ENCODE data around the gene OR13G1.
A peak's percentile ranks its signal among the peaks of the same experiment; 100 is the strongest.
"Not testable (repeated sequence)": the region's sequence is repeated elsewhere in the genome, so short reads cannot be mapped to it uniquely, and the experiment has no call there.

OR13G1 gene, protein sequence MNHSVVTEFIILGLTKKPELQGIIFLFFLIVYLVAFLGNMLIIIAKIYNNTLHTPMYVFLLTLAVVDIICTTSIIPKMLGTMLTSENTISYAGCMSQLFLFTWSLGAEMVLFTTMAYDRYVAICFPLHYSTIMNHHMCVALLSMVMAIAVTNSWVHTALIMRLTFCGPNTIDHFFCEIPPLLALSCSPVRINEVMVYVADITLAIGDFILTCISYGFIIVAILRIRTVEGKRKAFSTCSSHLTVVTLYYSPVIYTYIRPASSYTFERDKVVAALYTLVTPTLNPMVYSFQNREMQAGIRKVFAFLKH

DNA sequence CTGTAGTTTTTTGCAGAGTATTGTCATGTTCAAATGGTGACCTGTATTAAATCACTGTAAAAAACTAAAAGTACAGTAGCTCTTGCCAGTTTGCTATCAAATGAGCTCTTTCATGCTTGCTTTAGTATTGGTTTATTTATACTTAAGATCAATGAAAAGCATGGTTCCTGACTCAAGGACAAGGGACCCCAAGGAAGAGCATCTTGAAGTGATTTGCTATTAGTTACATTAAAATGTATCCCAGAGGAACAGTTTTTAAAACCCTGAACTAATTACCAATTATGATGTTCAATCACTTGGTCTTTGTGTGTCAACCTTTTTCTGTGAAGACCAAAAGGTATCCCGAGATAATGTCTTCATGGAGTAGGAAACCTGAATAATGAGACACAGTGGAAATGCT lies at the start of gene OR13G1:
TSS of gene OR13G1 (minus strand) at position 101 of the 400 bp plus-strand sequence. CDS start 6,698 bp downstream, outside the sequence.
- FAIRE-seq, result no peak

DNA sequence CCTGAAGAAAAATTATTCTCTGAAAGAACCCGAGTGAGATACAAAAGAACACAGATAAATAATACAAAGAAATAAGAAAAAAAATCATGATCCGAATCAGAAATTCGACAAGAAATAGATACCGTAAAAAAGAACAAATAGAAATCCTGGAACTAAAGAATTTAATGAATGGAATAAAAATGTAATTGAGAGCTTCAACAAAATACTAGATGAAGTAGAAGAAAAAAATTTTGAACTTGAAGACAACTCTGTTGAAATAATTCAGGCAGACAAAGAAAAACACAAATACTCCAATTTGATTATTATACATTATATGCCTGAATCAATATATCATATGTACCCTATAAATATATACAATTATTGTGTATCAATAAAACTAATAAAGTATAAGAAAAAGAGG lies 41.7 kb upstream of the OR13G1 start:
- DNase-seq (ENCODE audit: insufficient read length, low spot score) (no peak), FAIRE-seq (no peak)

More for the DNA sequence above, at the start of gene OR13G1:
- no peak for DNase-seq (ENCODE audit: insufficient read length, low spot score)

DNA sequence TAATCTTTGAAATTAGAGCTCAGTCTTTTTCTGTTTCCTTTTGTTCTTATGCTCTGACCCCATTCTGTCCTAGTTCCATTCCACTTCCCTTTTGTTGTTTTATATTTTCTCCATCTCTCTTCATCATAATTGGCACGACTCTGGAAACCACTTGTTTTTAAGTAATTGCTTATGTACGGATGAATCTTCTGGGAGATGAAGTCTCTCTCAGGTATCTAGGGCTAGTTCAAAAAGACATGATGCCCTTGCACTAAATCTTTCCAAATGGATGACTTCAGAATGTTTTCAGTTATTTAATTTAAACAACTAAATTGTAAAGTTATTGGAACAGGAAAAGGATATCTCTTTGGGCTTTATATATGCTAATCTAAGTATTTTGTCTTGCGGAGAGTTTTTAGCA lies 37.0 kb upstream of the OR13G1 start, which contains the start of gene OR6F1:
TSS of gene OR6F1 (minus strand) at position 101 of the 400 bp plus-strand sequence. CDS start 3,891 bp downstream, outside the sequence.
- DNase-seq (ENCODE audit: insufficient read length, low spot score) (no peak), FAIRE-seq (no peak)

DNA sequence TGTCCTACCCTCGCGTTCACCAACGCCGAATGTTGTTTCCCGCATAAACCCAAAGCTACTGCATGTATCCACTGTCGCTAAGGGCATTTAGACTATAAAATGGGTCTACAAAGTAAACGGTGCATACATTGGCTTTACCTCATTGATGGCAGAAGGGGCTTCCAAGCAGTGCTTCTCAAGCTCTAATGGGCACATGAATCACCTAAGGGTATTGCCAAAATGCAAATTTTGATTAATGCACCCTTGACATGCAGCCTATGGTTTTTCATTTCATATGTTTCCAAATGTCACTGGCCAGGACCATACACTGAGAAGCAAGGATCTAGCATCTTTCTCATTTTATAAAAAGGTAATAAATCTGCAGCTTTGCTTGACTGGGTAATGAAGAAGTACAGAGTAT lies 34.2 kb upstream of the OR13G1 start:
- FAIRE-seq (no peak), DNase-seq (ENCODE audit: insufficient read length, low spot score) (no peak)

DNA sequence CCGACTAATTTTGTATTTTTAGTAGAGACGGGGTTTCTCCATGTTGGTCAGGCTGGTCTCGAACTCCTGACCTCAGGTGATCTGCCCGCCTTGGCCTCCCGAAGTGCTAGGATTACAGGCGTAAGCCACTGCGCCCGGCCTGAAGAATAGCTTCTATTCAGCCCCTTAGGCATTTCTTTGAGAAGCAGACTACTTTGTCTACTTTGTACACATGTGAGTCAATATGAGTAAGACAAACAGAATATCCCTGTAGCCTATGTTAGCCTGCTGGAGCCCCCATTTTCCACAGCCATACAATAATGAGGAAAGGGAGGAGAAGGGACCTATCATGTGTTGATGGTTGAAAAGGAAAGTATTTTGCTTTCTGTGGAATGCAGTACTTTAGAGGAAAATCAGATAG lies 31.1 kb upstream of the OR13G1 start:
- not testable (repeated sequence) for DNase-seq (ENCODE audit: insufficient read length, low spot score); FAIRE-seq

DNA sequence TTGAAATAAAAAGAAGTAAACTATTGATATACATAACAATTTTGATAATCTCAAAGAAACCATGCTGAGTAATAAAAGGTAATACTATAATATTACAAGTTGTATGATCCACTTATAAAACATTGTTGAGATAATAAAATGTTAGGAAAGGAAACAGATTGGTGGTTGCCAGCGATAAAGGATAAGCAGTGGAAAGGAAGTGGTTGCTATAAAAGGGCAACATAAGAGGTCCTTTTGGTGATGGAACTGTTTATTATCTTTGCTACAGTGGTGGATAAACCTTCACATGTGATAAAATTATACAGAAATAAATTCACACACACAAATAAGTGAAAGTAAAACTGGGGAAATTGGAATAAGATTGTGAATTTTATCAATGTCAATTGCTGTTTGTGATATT lies 21.8 kb upstream of the OR13G1 start:
- FAIRE-seq, result no peak
- DNase-seq (ENCODE audit: insufficient read length, low spot score), result no peak

DNA sequence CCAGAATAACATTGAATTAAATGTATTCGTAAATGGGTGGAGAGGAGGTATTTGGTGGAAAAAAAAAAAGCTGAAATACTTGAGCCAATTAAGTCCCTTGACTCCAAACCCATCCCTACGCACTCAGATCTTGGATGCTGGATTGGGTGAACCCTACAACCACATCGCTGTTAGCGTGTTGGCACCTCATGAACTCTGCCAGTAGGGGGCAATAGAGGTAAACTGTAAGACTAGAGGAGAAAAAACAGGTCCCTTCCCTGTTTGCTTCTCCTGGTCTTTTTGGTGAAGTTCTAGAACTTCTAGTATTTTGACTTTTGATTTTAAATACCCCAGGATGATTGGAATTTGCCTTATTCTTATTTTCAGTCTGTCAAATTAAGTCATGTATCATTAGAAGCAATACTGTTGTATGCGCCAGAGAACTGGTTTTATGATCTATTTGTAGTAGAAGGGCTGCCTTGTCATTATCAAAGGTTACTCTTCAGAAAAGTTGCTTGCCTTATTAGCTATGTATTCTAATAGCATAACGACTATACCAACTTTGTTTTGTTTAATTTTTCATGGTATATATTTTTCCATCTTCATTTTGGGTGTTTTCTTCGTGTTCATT lies 1.9 kb upstream of the OR13G1 start:
- peak; percentile 81 for FAIRE-seq

DNA sequence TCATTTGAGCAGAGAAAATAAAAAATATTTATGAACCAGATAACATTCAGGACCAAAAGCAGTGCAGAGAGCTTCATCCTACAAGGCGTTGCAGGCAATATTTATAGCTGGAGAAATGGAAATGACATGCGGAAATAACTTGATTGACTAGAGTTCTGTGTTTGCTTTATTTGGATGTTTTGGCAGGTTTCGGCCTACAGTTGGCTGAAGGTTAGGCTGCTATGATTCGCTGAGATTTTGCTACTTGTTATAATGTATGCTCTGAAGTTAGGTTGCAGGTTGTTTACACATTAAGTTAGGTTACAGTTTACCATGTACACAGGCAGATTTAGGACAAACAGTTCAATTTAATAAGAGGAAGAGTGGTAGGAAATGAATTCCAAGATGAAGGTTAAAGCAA lies 632 bp upstream of the OR13G1 start:
- DNase-seq (ENCODE audit: insufficient read length, low spot score), result no peak
- FAIRE-seq, result no peak

More for the DNA sequence above, 1.9 kb upstream of the OR13G1 start:
- peak; percentile 63 for DNase-seq (ENCODE audit: insufficient read length, low spot score)

DNA sequence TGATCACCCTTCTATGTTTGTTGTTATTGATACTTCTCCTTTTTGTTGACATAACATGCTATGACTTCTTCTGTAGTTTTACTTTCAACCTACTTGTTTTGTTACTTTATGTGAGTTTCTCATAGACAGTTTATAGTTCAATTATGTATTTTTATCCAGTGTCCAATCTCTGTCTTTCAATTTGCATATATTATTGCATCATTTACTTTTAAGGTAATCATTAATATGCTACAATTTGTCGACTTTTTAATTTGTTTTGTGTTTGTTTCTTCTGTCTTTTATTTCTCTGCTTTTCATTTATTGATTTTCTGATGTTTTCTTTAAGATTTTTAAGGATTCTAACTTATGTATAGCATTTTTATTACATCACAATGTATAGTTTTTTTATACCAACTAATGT lies 10.3 kb downstream of the OR13G1 start:
- DNase-seq (ENCODE audit: insufficient read length, low spot score), result no peak
- FAIRE-seq, result no peak

DNA sequence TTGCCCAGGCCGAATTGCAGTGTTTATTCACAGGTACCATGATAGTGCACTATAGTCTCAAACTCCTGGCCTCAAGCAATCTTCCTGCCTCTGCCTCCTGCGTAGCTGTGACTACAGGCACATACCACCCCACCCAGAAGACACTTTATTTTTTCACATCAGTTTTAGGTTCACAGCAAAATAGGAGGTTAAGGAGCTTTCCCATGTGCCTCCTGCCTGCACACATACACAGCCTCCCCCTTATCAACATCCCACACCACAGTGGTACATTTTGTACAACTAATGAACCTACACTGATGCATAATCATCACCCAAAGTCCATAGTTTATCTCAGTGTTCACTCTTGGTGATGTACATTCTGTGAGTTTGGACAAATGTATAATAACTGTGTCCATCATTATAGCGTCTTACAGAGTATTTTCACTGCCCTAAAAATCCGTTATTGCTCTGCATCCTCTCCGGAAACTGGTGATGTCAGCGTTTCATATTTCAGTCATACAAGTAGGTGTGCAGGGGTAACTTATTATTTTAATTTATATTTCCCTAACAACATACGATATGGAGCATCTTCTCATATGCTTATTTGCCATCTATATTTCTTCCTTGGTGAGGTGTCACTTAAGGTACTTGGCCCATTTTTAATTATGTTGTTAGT lies 23.2 kb downstream of the OR13G1 start:
- FAIRE-seq, result no peak
- DNase-seq (ENCODE audit: insufficient read length, low spot score), result no peak

DNA sequence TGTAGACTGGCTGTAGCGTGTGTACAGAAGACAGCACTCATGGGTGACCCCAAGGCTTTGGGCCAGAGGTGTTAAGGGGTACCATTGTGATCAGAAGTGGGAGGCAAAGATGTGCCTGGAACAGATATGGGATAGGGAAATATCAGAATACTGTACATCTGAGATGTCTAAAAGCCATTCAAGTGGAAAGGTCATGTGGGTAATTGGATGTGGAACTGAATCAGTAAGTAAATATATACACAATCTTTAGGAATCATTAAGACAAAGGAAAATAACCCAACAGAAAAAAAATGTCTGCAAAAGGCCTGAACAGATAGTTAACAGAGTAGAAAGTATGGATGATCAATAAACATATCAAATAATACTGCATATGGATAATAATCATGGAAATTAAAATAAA lies 26.5 kb downstream of the OR13G1 start:
- FAIRE-seq (no peak), DNase-seq (ENCODE audit: insufficient read length, low spot score) (no peak)

DNA sequence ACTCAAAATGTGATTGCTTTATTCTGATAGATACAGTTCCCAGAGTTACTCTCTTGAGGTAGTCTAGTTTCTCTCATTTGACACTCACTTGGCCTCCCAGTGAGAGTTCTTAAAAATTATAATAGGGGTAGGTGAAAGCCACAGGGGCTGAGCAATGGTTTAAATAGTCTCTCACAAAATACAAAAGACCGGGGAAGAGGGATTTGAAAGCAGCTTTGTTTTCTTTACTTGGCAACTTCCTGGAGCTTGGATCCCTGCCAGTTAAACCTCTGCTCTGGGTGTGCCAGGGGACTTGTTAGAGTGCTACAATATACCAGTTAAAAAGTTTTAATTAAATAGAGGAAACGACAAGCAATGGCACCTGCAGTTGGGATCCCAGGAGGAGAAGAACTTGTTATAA lies 31.7 kb downstream of the OR13G1 start:
- no peak for FAIRE-seq

DNA sequence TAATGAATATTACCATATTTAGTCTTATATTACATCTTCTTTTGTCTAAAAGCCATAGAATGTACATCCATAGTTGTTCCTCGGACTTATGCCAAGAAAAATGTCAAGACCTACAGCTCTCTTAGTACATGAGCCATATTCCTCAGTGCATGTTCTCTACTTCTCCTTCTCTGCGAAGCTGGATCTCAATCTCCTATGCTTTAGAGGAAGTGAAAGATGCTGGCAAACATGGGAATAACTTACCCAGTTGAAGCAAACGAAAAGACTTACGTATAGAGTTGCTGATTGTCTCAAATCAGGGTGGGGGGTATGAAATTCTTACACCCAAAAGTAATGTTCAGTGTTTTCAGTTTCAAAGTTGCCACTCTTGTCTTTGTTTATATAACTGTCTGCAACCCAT lies 32.7 kb downstream of the OR13G1 start:
- no peak for FAIRE-seq

More for the DNA sequence above, 31.7 kb downstream of the OR13G1 start:
- no peak for DNase-seq (ENCODE audit: insufficient read length, low spot score)

DNA sequence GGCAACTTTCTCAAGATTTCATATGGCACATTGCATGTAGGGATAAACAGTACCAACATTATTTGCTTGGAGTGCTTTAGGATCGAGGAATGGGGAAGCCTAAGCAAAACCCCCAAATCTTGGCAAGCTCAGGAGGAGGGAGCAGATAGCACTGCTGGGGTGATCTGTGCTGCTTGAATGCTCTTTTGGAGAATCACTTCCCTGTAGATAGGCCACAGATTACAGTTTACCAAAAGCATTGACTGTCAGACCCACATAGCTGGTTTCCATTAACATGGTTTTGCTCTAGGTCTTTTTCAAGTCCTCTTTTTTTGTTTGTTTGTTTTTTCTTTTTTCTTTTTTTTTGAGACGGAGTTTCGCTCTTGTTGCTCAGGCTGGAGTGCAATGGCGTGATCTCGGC lies 36.8 kb downstream of the OR13G1 start:
- DNase-seq (ENCODE audit: insufficient read length, low spot score) (no peak), FAIRE-seq (no peak)

More for the DNA sequence above, 32.7 kb downstream of the OR13G1 start:
- DNase-seq (ENCODE audit: insufficient read length, low spot score), result no peak

DNA sequence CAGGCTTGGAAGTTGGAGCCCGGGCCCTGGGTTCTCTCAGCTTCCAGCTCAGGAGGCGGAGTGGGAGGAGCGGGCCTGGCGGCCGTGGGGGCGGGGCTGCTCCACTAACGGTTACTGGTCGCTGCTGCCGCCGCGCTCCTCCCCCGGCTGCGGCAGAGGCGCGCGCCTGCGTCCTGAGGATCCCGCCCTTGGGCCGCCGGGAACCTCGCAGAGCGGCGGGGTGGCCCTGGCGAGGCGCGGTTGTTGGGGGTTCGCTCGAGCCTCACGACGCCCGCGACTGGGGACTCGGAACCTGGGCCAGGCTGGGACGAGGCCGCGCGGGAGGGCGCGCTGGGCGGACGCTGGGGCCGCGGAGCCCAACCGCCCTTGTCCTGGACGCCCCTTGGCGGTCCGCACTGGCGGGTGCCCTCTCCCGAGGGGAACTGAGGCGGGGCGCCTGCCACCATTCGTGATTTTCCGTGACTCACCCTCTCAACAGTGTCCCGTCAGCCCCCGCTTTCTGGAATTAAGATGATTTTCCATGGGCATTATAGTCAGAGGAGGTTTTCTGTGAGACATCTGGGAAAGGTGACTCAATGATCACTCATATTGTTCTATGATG lies 40.1 kb downstream of the OR13G1 start:
- FAIRE-seq (peak; percentile 42), DNase-seq (ENCODE audit: insufficient read length, low spot score) (peak; percentile 77)

DNA sequence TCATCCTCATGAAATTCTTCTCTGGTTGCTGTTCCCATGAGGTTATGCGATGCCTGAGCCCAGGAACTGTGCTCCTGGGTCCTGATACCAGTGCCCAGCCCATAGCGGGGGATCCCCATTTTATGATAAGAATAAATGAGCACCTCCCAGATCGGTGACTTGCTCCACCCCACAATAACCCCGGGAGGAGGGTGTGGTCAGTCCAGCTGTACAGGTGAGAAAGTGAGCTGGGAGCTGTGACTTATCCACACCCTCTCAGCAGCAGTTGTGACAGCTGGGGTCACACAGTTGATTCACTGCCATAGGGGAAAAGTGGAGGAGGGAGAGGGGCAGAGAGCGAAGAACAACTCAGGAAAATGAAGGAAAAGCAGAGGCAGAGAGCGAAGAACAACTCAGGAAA lies 40.8 kb downstream of the OR13G1 start:
- FAIRE-seq (no peak), DNase-seq (ENCODE audit: insufficient read length, low spot score) (no peak)

DNA sequence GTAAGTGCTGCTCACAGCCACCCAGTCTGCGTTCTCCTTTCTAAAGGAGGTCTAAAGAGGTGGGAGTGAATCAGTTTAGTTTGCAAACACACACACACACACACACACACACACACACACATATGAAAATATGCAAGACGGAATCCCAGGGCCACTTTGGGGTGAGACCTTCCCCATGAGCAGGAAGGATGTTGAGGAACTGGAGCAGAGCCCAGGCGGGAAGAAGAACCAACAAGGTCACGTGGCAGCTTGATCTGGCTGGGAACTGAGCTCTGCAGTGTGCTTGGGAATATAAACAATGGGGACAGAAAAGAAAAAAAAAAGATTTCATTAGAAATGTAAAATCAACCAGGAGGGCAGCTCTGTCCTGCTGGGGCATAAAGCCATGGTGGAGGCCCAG lies 41.5 kb downstream of the OR13G1 start:
- FAIRE-seq (no peak), DNase-seq (ENCODE audit: insufficient read length, low spot score) (no peak)

DNA sequence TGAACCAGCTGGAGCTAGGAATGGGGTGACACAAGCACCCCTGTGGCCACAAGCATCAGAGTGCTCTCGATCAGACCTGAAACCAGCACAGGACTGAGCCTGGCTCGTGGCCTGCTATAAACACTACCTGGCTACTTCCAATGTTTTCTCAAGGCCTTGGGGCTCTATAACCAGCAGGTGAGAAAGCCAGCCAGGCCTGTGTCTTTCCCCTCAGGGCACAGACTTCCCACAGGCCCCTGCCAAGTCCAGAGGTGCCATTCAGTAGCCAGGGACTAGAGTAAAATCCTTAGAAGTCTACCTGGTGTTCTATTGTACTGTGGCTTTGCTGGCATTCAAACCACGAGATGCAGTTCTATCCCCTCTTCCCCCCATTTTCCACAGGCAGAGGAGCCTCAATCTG lies 51.6 kb downstream of the OR13G1 start:
- no peak for FAIRE-seq

More for the DNA sequence above, 51.6 kb downstream of the OR13G1 start:
- DNase-seq (ENCODE audit: insufficient read length, low spot score), result no peak

Data from HTR-8/SVneo (cell line).